OCI-M2 (cell line): ENCODE data around the gene LTA.

Source experiments
- DNase-seq: peaks from one replicate; lab custom pipeline; 2025; ENCODE audit not compliant: unreplicated experiment; lab: John Stamatoyannopoulos, UW

LTA gene

GRCh38 chr6:31622684-31623091 is 50.6 kb downstream of the LTA start:
- DNase-seq = no peak
